GM21619 (cell line): ENCODE data around the gene TMEM238L.

Source experiments
- ATAC-seq: cut with Tn5 transposase; IDR thresholded peaks from one replicate; pipeline ENCODE4 v1.9.1; 2021; ENCODE audit not compliant: unreplicated experiment

Gene TMEM238L

DNA sequence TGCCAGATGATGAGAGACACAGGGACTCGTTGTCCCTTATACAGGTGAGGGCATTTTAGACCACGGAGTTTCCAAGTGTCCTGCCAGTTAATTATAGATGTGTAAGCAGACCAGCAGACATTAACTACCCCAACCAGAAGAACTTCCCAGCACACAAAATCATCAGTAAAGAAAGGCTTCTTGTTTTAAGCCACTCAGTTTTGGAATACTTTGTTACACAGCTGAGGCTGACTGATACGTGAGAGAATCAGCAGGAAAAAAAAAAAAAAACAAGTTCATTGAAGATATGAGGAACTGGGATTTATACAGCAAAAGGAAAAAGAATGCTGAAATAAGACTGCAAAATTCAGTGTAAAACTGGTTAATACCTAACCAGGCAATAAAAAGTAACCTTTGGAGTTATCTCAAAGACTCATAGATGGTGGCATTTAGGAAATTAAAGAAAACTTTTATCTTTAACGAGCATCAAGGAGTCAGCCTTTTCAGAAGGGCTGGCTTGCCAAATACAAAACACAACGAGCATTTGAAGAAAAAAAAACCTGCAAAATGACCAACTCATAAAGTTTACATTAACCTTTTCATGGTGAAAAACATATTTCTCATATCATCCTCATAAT lies 28.1 kb downstream of the TMEM238L start:
- ATAC-seq = no peak

DNA sequence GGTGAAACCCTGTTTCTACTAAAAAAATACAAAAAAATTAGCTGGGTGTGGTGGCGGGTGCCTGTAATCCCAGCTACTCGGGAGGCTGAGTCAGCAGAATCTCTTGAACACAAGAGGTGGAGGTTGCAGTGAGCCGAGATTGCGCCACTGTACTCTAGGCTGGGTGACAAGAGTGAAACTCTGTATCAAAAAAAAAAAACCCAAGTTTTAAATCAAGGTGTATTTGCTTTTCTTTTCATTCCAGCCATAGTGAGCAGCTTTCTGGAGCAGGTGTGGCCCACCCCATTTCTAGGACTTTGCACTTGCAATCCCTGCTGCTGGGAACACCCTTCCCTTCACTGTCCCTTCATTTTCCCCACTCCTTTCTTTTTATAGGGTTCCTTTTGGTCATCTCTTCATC lies 28.8 kb downstream of the TMEM238L start:
- no peak for ATAC-seq

DNA sequence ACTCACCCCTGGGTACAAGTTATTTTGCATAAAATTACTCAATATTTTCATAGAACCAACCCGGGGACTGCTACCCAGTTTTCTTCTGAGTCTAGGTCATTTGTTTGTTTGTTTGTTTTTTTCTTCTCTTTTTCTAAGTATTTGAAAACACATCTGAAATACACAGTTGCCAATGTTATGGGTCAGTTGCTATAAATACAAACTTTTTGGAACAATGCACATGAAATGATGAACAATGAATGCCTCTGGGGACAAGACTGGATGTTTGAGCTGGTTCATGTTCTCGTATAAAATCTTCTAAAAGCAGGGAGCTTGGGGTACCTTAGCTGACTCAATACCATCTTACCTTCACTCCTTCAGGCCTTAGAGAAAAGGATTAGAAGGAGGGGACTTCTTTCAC lies 30.5 kb downstream of the TMEM238L start:
- no peak for ATAC-seq

DNA sequence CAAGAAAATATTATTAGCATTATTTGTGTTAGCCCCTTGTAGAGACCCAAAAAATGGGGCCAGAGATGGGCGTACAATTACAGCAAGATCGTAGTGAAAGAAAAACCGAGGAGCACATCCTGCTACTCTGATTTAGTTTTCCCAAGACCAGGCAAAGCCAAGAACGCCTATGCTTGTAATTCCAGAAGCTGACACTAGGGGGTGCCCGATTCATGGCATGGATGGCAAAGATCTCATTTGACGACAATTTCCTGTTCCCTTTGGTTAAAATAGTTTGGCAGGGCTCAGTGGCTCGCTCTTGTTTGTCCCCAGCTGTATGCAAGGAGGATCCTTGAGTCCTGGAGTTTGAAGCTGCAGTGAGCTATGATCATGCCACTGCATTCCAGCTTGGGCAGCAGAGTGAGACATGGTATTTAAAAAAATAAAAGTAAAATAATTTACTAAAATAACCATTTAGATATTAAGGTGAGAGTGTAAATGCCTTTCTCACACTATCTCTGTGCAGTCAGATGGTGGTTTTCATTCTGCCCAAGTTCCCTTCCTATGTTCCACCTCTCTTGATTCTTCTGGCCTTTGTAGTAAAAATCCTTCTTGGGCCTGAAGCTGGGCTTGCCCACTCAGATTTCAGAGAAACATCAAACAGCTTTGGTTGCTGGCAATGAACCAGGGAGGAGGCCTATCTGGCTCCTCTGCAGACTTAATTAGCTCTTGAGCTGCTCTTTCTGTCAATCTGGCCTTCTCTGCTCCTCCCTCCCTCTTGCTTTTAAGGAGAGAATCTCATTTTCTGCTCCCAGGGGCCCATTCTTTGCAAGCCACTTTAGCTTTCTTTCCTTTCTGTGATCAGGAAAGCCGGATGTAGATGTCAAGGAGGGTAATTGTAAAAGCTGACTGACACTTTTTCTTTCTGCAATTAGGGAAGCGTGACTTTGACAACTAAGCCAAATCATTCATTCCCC lies 31.2 kb downstream of the TMEM238L start:
- no peak for ATAC-seq

DNA sequence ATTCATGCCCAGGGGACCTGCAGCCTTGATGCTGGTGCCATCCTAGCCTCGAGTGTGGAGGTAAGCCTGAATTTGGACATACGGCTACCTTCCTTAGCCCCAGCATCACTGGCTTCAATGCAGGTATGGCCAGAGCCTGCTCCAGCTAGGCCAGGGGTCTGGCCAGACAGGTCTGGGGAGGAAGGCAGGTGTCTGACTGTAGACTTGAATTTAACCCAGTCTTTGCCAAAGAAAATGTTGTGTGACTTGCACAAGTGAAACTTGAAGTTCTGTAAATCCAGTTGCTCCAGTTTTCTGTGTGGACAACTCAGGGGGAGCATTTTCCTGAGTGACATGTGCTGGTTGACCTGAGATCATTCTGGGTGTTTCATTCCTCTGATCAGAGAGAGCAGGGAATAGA lies 32.8 kb downstream of the TMEM238L start:
- ATAC-seq = no peak

DNA sequence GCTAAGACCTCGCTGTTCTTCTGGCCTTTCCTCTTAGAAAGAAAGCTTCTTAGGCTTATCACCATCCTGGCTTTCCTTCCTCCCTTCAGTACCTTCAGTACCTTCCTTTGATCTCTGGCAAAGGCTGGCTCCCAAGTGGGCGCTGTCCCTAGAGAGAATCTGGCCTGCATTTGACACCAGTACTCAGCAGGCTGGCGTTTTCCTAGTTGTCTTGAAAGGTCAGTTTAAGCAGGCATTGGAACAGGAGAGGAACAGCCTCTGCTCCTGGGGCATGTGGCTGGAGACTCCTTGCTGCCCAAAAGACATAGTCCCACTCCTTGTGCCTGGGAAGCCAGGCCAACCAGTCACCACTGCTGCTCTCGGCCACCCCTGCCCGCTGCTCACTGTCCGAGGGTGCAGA lies 34.1 kb downstream of the TMEM238L start:
- ATAC-seq = no peak

DNA sequence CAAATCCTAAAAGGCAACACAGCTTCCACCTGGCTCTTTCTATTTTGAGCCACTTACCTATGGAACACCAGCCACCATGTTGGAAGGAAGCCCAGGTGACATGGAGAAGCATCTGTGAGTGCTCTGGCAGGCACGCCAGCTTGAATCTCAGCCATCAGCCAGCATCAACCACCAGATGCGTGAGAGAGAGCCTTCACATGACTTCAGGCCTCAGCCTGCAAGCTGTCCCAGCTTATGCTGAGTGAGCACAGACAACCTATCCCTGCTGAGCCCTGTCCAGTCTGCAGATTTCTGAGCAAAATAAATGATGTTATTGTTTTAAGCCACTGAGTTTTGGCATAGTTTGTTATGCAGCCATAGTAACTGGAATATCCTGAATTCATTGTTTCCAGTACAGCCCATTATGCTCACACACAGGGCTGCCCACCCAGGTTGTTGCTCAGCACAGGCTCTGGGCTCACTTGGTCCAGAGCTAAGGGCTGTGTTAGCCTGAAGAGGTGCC lies 35.1 kb downstream of the TMEM238L start:
- no peak for ATAC-seq

DNA sequence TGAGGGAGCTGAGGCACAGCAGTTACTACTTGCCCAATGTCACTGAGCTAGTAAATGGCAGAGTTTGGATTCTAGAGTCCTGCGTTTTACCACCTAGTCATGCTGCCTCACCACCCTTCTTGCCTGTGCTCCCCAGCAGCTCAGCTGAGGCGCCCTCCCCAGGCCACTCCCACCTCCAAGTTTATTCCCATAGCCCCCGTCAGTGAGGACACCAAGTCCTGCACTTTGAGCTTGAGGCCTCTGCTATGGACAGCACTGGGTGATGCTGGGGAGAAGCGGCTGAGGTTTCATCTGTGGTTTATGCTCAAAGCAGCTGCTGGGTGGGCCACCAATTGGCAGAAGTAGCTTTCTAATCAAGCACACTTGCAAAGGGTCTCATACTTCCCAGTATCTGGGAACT lies 36.7 kb downstream of the TMEM238L start:
- ATAC-seq = no peak

DNA sequence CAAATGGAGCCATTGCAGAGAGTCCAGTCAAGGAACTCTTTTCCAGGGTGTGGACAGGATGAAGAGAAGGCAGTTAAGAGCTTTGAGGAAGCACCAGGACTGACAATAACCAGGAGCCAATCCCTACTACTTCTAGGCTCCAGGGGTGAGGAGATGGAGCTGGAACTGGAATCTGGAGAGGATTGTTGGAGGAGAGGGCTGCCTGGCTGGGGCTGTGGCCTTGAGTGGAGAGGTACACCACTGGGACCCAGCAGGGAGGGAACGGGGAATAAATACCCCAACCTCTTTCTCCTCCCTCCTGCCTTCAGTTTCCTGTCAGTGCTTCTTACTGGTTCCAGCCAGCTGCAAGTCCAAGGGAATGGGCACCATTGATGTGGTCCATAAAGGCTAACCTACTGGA lies 41.9 kb downstream of the TMEM238L start:
- ATAC-seq = no peak

DNA sequence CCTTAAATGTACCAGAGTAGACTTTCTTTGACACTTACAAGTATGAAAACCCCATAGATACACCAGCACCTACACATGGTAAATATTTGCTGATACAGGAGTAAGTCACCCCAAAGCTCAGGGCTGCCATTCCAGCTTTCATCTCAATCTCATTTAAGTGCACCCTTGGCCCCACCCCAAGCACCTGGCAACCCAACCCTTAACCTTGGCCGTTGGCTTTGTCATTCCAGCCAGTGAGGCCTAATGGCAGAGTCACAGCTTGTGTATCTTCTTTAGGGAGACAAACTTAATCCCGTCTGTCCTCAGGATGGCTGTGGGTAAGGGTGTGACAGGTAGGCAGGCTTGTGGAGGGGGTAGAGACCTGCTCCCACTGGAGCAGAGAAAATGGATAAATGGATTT lies 42.6 kb downstream of the TMEM238L start:
- ATAC-seq = no peak

DNA sequence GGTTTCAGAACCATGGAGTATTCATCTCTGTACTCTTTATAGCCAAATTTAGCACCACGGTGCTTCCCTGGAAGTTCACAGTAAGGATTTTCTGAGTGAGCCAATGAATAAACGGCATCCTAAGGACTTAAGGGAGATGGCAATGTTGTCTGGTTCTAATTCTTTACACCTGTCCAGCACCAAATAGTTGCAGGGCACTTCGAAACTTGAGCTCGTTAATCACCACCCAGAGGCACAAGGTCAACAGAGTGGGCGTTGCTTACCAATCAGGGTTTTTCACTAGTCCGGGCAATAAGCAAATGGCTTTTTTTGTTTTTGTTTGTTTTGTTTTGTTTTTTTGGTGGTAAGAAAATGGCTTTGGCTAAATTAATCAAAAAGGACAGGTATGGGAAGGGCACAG lies 45.8 kb downstream of the TMEM238L start:
- no peak for ATAC-seq

DNA sequence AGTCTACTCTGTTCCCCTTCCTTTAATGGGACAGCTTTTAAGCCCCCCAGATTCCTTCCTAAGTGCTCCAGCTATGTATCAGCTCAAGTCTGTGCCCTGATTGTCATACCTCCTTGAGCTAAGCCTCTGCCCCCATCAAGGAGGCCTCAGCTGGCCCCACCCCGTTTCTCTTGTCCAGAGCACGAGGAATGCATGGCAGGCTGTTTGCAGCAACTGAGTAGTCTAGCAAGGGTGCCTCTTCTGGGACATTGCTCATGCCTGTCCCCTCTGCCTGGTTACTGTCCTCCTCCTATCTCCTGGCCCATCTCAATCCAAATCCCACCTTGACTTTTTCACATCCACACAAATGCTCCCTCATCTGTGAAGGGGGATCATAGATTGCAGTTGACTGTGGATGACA lies 46.3 kb downstream of the TMEM238L start:
- ATAC-seq = no peak

DNA sequence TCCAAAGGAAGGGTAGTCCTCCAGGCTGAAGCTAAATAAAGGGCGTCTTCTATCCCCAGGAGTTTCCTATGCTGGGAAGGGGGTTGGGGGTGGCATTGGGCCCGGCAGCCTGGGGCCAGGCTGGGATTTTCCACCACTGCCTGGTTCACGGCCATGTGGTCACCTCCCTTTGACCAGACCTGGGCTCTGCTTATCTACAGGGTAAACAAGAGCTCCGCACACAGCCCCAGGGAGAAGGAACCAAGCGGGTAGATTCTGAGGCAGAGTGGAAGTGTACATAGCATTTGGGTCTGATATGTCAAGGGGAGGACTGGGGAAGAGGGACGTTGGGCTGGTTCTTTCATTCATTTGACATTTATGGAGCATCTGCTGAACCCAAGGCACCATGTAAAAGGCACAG lies 46.8 kb downstream of the TMEM238L start:
- ATAC-seq = no peak

DNA sequence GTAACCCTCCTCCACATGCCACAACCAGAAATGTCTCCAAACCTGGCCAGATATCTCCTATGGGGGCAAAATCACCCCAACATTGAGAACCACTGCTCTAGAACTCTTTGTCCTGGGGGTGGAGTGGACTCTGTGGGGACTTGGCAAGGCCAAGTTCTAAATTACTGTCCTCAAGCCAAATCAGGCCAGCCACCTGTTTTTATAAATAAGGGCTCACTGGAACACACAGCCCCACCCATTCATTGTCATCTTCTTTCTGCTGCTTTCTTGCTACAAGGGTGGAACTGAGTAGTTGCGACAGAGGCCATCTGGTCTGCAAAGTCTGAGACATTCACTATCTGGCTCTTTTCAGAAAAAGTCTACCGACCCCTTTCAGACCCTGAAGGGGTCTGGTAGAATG lies 47.3 kb downstream of the TMEM238L start:
- no peak for ATAC-seq

DNA sequence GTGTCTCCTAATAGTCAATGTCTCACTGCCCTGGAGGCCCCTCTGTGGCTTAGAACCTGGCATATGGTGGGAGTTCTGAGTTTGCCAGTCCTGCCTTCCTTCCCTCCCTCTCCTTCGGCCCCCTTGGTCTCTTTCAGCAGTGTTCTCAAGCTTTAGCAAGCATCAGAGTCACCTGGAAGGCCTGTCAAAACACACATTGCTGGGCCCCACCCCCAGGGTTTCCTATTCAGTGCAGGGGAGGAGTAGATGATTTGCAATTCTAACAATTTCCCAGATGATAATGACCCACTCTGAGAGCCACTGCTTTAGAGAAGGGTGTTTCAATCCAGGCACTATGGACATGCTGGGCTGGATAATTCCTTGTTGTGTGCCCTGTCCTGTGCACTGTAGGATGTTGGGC lies 47.7 kb downstream of the TMEM238L start:
- ATAC-seq = no peak

DNA sequence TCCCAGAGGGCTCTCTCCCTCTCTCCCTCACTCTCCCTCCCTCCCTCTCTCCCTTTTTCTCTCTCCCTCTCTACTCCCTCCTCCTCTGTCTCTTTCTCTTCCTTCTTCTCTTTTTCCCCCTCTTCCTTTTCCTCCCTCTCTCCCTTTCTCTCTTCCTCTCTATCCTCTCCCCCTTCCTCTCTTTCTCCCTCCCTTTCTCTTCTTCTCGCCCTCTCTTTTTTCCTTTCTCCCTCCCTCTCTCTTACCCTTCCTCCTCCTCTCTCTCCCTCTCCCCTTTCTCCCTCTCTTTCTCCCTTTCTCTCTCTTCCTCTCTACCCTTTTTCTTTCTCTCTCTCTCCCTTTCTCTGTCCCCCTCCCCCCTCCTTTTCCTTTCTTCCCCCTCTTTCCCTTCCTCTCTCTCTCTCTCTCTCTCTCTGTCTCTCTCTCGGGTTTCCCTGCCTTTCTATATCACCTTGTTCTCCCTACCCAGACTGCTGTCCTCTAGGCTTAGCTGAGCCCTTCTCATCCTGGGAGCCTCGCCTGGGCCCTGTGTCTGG lies 48.2 kb downstream of the TMEM238L start:
- no peak for ATAC-seq

DNA sequence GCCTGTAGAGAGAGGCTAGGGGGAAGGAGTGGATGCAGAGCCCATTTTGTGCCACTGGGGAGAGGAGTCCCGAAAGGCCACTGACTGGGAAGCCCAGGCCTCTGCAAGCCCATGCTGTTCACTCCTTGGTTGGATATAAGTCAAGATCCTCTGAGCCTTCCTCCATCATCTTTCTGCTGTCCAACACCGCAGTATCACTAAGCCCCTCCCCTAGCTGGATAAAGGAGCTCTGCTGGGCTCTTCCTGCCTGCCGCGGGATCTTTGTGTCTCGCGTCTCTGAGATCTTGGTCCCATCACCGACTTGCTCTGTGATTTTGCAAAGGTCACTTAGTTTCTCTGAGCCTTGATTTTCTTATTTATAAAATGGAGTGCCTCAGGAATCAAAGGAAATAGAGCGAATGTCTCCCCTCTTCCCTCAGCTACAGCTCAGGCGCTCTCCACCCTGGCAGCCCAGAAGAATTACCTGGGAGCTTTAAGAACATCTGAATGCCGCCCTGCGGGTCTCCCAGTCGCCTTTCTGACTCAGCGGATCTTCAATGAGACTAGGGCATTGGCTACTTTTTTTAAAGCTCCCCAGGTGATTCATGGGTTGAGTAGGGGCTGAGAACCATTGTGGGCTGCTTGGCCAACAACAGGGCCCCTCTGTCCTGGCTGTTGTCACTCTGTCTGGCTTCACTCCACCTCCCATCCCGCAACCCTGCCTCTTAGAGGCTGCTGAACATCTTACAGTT lies 48.9 kb downstream of the TMEM238L start:
- no peak for ATAC-seq

DNA sequence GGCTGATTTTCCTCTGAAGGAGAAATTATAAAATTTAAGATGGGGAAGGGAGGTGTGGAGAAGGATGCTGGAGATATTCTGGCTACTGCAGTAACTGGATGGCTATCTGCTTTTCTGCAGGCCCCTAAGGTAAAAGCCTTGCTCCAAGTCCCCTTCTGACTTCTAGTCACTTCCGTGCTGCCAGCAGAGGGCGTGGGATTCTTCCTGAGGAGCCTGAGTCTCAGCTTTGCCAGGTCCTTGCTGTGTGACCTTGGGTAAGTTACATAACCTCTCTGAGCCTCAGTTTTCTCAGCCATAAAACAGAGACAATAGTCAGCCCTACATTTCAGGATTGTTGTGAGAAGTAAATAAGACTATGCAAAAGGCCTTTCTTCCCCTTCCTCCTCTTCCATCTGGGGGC lies 49.8 kb downstream of the TMEM238L start:
- ATAC-seq = no peak

DNA sequence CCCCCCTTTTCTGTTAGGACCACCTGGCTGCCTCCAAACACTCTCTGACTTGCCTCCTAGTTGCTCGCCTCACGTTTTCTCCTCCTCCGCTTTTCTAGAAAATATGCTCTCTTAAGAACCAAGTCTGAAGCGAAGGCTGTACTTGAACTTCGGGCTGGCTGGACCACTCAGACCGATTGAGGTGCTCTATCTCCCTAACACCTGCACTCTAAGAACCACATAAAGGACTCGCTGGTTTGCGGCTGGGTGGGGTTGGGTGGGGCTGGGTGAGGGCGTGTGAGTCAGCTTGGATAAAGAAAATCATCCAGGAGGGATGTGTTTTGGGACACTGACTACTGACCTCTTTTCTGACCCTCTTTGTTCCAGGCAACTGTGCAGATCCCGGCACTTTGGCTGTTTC lies 51.2 kb downstream of the TMEM238L start:
- no peak for ATAC-seq

DNA sequence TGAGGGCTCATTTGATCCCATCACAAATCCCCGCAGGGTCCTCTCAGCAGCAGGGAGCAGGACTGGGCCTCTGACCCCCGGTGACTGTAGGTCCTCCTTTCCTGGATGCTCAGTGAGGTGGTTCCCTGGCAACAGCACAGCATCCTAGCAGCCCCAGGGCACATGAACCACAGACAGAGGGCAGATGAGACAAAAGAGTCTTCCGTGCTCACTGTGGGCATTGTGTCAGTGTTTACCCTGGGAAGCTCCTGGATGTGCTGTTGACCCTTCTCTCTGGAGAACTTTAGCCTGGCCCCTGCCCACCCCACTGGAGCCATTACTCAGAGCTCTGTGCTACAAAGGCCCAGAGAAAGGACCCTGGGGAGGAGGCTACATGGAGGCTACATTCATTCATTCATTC lies 52.3 kb downstream of the TMEM238L start:
- ATAC-seq = no peak

DNA sequence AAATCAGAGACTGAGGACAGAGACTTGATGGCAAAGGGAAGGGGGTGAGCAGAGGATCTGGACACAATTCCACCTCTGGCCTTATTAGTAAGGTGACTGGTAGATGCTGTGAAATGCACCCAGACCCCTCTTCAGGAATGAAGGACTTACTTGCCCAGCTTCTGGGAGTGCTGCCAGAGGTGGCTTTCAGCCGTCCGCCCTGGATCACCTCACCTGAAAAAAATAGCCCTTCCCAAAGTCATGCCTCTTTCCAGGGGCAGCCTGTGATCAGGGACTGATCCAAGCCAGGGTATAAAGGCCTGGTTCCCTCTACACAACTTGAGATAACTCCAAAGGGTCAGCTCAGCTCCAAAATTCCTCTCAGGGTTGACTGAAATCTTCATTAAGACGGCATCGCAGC lies 53.7 kb downstream of the TMEM238L start:
- no peak for ATAC-seq
